GM21717 (cell line): ENCODE data around the gene MCF2L2.

Experiments
- ATAC-seq: cut with Tn5 transposase; IDR thresholded peaks from one replicate; pipeline ENCODE4 v1.9.1; 2021; ENCODE audit warnings: mild to moderate bottlenecking, moderate library complexity; ENCODE audit not compliant: unreplicated experiment

Gene MCF2L2

DNA sequence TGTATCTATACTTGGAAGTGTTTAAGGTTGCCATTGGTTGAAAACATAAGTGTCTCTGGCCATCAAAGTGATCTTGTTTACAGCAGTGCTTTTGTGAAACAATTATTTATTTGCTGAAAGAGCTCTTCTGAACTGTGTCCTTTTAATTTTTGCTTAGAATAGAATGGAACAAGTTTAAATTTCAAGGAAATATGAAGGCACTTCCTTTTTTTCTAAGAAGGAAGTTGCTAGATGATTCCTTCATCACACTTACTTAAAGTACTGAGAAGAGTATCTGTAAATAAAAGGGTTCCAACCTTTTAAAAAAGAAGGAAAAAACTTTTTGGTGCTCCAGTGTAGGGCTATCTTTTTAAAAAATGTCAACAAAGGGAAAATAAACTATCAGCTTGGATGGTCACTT is 155.6 kb downstream of the MCF2L2 start:
- ATAC-seq = no peak

GRCh38 chr3:183272142-183272541 is 156.3 kb downstream of the MCF2L2 start:
- ATAC-seq = no peak

DNA sequence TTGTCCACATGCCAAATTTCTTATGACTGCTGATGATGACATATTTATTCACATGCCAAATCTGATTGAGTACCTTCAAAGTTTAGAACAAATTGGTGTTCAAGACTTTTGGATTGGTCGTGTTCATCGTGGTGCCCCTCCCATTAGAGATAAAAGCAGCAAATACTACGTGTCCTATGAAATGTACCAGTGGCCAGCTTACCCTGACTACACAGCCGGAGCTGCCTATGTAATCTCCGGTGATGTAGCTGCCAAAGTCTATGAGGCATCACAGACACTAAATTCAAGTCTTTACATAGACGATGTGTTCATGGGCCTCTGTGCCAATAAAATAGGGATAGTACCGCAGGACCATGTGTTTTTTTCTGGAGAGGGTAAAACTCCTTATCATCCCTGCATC is 158.1 kb downstream of the MCF2L2 start:
- no peak for ATAC-seq

DNA sequence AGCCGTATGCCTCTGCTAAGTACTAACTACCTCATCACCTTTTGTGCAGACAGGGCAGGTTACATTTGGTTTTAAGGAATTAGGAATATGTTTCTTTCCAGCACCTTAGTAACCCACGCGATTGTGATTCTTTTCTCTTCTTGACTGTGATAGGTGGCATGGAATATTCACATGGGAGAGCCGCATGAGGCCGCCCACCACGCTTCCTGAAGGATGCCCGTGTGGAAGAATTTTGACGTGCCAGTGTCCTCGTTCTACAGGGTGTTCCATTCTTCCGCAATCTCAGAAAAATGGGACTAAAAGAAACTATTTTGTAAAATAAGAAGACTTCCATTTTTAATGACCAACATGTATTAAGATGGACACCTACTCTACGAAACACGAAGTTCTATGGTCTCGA is 159.1 kb downstream of the MCF2L2 start:
- ATAC-seq = no peak

GRCh38 chr3:183268366-183268765 is 160.1 kb downstream of the MCF2L2 start:
- ATAC-seq = no peak

DNA sequence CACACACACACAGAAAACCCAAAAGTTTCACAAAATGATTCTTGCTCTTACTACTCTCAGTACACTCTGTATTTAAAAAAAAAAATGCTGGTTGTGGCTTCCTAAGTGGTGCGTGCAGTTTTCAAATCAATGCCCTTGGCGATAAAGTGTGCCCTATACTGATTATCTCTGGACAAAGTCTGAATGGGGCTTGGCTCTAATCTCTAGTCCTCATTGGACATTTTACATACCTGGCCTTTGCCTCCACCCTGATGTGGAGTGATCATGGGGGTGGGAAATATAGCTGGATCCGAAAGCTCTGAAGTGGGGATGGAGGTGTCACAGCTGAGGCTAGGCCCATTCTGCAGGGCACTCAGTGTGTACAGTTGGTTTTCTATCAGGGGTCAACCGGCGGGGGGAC is 161.3 kb downstream of the MCF2L2 start:
- ATAC-seq = no peak

GRCh38 chr3:183266454-183266853 is 162.0 kb downstream of the MCF2L2 start:
- no peak for ATAC-seq

GRCh38 chr3:183265834-183266417 is 162.5 kb downstream of the MCF2L2 start:
- no peak for ATAC-seq

DNA sequence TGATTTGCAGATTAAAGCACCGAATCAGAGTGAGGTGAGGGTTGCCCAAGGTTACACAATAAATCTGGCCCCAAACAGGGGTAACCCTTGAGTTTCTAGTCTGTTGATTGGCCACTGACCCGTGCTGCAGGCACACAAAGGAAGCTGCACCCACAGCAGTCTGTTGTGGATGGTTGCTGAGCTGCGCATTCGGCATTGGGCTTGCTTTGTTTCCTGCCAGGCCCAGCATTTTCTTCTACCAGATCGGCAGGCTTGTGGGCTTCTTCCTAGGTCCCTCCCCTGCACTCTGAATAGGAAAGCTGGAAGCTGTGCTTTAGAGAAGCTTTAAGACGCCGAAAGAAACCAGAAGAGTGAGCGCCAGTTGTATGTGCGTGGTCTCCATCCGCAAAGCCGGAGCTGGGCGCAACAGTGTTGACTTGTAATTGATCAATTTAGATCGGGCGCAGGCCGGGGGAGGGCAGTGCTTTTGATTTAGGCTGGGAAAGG is 163.2 kb downstream of the MCF2L2 start:
- no peak for ATAC-seq

- ATAC-seq = no peak
Observed at GRCh38 chr3:183264268-183264667, 164.2 kb downstream of the MCF2L2 start.

- no peak for ATAC-seq
Observed at GRCh38 chr3:183262875-183263378, 165.5 kb downstream of the MCF2L2 start.

DNA sequence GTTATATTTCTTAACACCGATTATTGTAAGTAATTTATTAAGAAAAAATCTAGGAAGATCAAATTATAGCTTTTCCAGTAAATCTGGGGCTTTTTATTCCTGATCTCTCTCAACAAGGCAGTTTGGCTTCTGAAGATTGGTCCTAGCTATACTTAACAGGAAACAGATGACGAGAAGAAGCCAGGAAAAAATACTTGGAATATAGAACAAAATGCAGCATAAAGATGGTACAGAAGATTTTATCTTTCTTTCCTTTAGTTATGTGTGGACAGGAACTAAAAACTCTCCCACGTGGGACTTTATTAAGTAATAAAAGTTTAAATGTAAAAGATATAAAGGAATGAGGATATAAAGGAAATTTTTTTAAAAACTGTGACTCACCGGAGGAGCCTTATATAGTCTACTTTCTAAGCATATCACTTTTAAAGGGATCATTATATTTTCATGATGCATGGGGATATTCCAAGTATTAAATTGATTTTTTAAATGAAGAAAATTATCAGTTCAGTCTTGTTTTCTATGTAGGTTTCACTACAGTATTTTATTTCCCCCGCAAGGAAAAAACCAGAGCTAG is 167.2 kb downstream of the MCF2L2 start:
- ATAC-seq = no peak

DNA sequence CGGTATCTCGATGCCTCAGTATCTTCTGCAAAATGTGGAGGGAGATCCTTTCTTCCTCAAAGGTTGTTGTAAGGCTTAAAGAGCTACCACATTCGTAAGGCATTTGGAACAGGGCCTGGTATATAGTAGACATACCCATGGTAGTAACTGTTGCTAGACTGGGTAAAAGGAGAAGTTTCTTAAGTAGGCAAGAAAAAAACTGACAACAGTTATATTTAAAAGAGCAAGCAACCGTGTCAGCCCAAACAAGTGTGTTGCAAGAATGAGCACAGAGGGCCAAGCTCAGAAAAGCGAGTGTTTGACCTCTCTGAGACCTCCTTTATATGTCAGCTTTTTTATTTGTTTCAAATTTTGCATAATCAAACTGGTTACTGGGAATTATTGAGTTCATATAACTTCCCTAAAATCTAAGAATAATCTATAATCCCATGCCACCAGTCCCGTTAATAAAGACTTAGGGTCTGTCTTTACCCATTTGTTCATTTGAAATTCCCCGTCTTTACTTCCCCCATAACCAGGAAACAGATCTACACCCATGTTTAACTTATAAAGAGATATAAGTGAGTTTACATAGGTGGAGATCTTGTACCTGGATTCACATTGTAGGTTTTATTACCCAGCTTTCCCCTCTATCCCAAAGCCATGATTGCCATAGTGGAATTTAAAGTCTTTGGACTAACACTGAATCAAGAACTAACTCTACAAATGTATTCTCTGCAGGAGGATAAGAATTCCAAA is 168.1 kb downstream of the MCF2L2 start:
- ATAC-seq = no peak

DNA sequence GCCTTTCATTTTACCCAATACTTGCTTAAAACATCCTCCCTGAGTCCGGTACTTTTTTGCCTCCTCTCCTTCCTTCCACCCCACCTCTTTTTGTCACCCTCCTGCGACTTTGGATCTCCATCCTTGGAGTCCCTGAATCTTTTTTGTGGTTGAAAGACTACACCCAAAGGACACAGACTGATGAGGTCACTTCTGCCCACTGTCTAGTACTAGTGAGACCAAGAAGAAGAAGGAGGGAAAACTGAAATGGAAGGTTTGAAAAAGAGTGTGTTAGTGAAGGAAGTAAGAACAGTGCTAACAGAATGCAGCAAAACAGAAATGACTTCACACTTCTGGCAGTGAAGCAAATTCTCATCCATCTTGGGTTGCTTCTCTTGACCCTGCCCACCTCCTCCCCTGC is 168.8 kb downstream of the MCF2L2 start:
- ATAC-seq = no peak

- ATAC-seq = no peak
Observed at GRCh38 chr3:183259087-183259486, 169.3 kb downstream of the MCF2L2 start.

- no peak for ATAC-seq
Observed at GRCh38 chr3:183255348-183255730, 173.1 kb downstream of the MCF2L2 start.

DNA sequence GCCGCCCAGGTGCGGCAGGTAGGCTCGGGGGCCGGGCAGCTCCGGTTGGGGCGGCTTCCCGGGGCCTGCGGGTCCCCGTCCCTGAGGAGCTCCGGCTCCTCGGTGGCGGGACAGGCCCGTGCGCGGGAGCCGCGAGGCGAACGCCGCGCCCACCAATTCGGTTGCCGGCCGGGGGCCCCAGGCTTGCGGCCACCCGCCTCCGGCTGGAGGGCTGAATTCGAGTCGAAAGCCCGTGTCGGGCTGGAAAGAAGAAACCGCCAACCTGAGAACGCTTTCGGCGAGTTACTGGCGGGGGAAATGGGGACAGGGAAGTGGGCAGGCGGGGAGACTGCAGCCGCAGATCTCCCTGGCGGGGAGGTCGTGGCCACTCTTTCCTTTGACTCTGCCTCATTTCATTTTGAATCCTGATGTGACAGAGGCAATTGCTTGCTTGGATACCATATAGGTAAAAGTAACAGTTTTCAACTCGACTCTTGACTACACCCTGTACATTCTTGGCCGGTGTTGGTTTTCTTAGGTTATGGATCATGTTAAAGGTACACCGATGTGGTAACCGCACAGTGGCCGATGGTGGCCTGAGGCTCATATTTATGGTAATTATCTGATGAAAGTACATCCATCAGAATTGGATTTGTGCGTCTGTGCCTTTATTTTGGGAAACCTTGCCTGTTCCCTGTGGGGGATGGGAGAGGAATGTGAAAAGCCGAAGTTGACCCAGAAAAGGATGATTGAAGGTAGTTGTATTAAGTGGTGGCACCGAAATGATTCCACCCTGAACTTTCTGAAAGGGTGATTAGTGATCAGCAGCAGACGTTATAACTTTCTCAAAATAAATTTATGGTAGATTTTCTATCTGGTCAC is 173.7 kb downstream of the MCF2L2 start:
- ATAC-seq = no peak

DNA sequence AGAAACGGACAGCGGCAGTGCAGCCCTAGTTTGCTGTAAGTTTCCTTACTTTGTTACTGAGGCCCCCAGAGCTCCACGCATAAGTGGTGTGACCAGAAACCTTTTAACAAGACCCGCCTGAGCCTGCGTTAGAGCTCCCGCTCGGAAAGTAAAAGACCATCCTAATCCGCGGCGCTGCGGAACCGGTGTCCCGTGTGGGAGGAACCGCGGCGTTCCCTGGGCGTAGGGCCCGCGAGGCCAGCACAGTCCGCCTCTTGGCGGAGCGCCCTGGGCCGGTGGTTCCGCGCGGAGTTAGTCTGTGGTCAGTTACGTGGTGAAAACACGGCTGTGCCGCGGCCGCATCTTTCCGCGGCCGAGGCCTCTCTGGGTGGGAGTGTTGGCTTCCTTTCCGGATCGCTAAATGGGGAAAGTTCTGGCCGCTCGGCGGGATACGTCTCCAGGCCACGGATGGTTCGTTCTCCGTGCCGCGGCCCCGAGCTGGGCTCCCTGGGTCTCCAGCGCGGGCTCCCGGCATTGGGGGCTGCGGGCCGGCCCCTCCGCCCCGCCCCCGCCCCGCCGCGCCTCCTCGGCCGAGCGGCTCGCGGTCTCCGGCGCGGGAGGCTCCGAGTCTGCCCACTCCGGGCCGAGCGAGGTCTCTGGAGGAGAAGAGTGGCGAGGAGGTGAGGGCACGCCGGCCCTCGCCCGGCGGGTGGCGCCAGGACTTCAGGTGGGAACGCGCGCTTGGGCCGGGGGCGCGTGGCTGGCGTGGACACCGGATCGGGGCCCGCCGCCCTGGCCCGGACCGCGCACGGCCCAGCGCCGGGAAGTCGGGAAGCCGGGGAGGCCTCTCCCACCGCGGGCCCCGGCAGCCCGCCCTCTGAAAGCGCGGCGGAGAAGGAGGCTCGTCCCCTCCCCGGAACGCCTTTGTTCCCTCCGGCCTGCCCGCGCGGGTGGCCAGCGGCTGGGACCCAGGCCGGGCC is 174.6 kb downstream of the MCF2L2 start:
- no peak for ATAC-seq

DNA sequence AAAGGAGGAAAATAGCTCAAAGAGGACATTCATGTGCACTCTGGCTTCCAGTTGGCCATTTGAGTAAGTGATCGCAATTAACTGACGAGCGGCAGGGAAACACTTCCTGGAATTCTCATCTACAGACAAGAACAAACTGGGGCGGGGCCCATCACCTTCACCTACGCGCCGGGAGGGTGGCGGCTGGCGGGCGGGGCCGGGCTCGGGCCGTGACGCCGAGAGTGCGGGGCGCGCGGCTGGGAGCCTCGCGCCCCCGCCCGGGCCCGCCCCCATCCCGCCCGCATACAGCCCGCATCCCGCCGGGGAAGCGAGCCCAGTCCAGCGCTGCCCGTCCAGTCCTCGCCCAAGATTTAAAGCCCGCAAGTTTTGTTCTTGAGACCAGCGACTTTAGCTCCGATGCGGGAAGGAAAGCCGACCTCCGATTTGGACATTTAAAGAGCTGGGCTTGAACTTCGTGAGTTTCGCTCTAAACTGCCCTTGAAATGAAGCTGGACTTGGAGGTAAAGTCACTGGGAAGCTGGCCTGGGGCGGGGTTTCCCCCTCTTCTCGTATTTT is 175.4 kb downstream of the MCF2L2 start, which contains the start of gene B3GNT5:
B3GNT5 (plus strand) TSS at position 281 of the 555 bp plus-strand sequence. CDS start 16,546 bp downstream, outside the sequence.
- ATAC-seq = no peak
